GM12874 (cell line): Measurements from ENCODE around the gene HP1BP3.

Experiments used
- TF ChIP-seq, protein P1 (sequence below): IDR thresholded peaks from 2 replicates; pipeline ENCODE4 v1.5.1; 2011; ENCODE audit warnings: low read depth, mild to moderate bottlenecking, control low read depth, low read length, moderate library complexity; ENCODE audit not compliant: insufficient read depth

Gene HP1BP3, protein sequence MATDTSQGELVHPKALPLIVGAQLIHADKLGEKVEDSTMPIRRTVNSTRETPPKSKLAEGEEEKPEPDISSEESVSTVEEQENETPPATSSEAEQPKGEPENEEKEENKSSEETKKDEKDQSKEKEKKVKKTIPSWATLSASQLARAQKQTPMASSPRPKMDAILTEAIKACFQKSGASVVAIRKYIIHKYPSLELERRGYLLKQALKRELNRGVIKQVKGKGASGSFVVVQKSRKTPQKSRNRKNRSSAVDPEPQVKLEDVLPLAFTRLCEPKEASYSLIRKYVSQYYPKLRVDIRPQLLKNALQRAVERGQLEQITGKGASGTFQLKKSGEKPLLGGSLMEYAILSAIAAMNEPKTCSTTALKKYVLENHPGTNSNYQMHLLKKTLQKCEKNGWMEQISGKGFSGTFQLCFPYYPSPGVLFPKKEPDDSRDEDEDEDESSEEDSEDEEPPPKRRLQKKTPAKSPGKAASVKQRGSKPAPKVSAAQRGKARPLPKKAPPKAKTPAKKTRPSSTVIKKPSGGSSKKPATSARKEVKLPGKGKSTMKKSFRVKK

DNA sequence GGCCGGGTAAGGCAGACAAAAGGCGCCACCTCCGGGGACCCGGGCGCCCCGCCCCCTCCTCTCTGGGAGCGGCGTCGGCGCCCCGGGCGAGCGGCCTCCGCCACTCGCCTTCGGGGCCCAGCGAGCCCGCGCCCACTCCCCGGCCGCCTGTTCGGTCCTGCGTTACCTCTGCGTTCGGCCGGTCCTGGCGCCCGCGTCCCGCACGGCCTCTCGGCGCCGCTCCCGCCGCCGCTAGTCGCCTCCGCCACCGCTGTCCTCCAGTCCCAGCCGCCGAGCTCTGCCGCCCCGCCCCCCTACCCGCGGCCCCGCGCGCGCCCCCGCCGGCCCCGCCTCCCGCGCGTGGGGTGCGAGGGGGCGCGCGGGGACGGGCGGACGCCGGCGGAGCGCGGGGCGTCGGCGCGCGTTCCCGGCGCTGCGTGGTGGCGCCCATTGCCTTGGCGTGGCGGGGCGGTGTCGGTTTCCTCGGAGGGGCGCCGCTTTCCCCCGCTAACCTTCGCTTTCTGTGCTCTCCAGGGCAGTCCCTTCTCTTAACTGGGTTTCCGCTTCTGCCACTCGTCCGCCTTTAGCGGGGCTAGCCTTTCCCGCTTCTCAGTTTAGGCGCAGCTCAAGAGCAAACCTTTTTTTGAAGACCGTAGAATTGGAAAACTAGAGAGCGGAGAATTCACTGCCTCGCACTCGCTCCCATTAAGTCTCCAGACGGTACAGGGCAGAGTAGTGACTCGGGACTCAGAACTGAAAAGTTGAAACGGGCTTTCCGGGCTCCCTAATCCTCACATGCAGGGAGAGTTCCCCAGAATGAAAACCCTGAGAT, at the start of gene HP1BP3:
HP1BP3 (minus strand) TSS at position 279 of the 811 bp plus-strand sequence. CDS start 6,867 bp downstream, outside the sequence.
- TF ChIP-seq, protein P1, sequence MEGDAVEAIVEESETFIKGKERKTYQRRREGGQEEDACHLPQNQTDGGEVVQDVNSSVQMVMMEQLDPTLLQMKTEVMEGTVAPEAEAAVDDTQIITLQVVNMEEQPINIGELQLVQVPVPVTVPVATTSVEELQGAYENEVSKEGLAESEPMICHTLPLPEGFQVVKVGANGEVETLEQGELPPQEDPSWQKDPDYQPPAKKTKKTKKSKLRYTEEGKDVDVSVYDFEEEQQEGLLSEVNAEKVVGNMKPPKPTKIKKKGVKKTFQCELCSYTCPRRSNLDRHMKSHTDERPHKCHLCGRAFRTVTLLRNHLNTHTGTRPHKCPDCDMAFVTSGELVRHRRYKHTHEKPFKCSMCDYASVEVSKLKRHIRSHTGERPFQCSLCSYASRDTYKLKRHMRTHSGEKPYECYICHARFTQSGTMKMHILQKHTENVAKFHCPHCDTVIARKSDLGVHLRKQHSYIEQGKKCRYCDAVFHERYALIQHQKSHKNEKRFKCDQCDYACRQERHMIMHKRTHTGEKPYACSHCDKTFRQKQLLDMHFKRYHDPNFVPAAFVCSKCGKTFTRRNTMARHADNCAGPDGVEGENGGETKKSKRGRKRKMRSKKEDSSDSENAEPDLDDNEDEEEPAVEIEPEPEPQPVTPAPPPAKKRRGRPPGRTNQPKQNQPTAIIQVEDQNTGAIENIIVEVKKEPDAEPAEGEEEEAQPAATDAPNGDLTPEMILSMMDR = no peak

DNA sequence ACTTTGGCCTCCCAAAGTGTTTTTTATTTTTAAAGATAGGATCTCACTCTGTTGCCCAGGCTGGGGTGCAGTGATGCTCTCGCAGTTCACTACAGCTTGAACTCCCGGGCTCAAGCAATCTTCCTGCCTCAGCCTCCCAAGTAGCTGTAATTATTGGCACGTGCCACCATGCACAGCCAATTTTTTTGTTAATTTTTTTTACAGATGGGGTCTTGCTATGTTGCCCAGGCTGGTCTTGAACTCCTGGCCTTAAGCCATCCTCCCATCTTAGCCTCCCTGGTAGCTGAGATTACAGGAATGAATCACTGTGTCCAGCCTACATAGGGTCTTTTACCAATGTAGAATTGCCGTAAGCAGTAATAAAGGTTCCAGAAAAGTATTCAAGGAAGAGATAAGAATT, 49.1 kb upstream of the HP1BP3 start:
- TF ChIP-seq, protein P1 = no peak

DNA sequence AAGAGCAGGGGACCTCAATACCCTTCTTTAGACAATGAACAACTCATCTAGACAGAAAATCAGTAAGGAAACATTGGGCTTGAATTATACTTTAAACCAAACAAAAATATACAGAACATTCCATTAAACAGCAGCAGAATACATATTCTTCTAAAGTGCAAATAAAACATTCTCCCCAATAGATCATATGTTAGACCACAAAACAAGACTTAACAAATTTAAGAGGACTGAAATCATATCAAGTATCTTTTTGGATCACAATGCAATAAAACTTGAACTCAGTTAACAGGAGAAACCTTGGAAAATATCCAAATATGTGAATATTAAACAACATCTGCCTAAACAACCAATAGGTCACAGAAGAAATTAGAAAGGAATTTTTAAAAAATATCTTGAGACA, 47.7 kb upstream of the HP1BP3 start:
- TF ChIP-seq, protein P1 = no peak

DNA sequence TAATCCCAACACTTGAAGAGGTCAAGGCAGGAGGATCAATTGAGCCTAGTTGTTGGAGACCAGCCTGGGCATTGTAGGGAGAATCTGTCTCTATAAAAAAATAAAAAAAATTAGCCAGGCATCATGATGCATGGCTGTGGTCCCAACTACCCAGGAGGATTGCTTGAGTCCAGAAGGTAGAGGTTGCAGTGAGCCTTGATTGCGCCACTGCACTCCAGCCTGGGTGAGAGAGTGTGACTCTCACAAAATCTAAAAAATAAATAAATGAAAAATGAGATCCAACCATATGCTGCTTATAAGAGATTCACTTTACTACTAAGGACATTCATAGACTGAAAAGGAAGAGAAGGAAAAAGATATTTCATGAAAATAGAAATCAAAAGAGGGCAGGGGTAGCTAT, 47.1 kb upstream of the HP1BP3 start:
- TF ChIP-seq, protein P1 = no peak

DNA sequence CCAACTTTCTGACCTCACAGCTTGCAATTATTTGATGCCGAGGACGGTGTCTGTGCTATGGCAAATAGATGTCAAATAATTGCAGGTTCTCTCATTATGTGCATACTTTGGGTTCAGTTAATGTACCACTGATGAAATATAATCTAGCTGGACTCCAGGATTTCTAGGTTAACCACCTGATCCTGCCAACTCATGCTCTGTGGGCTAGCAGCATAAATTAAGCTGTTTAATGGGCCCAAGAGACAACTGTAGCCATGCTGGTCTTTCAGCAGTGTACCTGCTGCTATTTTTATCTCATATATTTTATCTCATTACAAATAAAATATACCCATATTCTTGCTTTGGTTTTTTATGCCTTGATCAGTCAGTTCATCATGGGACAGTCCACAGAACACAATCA, 43.3 kb upstream of the HP1BP3 start:
- TF ChIP-seq, protein P1 = no peak

DNA sequence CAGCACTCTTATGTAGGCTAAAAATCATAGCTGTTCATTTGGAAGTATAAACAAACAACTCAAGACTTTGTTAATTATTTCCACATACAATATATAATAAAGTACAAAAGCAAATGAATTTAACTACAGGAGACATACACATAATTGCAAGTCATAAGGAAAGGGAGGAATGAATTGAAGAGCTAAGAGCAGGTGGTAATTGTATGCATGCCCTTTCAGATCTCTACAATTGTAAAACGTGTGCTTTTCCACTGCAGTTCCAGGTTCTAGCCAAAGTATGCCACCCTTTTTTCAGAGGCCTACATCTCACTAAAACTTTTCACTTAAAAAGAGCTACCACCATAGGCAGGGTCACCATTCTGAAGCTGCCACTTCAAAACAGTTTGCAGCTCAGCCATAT, 42.8 kb upstream of the HP1BP3 start:
- TF ChIP-seq, protein P1 = no peak

DNA sequence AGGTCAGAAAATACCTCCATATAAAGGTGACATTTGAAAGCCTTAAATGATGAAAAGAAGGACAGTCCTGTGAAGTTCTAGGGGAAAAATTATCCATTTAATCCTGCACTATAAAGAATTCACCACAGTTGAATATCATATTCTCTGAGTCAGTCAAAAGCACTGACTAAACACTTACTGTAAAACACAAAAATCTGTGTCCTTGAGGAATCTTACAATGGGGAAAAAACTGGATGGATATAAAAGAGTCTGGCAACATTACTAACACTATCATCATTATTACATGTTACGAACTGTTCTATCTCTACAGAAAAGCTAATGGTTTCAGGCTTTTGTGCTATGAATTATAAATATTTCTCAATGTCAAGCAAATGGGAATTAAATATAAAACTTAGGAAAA, 42.4 kb upstream of the HP1BP3 start:
- TF ChIP-seq, protein P1 = no peak
